Head of caudate nucleus (tissue), 42 donors: ENCODE data around the gene SYCP3.

Experiments used
- DNase-seq, 42 donors: peaks; one replicate each; pipeline versions ENCODE4 v3.0.0 to v3.0.0-alpha.2; 2020 to 2021; ENCODE audit warnings: mixed read lengths in 7 of 42
- intact Hi-C: fragments of 100-400 bp; cut with DNase I; formaldehyde crosslinking; loops from one replicate; pipeline ENCODE4 v1.15.0; 2022

The SYCP3 gene

DNA sequence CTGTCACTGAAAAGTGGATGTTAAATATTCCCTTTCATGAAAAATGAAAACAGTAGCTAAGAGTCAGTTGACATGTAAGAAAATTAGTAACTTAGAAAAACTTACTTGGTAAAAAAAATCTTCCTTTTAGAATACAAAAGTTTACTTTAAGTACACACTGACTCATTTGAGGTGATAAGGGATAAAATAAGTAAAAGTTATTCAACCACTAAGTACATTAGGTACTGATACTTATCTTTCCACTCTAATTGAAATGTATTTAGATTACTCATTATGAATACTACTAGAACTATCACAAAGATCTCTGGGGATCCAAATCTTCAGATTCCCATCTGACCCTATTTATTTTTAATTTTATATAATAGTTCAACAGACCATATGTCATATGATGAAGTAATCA lies 12.2 kb downstream of the SYCP3 start:
- intact Hi-C loops = no loop called here

DNA sequence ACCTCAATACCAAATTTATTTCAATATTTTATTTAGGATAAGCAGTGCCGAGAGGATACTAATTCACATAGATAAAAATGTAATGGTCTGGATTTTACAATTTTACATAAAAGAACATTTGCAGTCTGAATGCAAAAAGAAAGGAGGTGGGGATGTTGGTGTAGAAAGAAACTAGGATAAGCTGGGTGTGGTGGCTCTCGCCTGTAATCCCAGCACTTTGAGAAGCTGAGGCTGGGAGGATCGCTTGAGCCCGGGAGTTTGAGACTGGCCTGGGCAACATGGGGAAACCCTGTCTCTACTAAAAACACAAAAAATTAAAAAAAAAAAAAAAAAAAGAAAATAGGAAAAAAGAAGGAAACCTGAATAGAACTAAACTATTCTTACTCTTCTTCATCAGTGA lies 16.9 kb downstream of the SYCP3 start:
- no peak for DNase-seq
- intact Hi-C loops = no loop called here

More for the DNA sequence above, 12.2 kb downstream of the SYCP3 start:
- no peak for DNase-seq

DNA sequence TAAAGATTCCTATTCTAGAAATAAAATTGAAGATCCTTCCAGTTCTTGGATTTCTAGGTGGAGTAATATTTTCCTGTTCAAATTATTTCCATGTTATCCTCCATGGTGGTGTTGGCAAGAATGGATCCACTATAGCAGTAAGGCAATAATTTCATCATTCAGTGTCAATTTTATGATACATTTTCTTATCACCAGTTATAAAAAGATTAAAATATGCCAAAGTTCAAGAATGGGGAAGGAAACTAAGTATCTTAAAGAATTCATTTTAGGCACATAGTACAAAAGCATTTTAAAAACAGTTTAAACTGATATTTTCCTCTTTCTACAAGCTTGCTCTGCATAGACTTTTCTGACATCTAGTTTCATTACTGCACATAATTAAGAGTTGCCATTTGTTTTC lies 19.1 kb downstream of the SYCP3 start:
- no peak for DNase-seq
- intact Hi-C loops = no loop called here

DNA sequence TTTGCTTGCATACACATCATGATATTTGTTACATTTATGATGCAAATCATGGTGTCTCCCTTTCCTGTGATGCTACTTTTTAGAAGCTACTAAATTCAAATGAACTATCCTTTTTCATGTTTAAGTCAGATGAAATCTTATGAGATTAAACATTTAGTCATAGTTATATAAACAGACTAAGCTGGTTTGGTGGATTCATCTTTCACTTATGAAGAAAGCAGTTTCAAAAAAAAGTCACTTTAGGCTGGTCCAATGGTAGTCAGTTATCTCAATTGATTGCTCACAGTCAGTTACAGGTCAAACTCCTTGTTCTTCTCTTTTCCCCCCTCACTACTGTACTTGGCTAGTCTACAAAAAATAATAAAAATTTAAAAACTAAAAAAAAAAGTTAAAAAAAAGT lies 19.7 kb downstream of the SYCP3 start:
- intact Hi-C loops = no loop called here

DNA sequence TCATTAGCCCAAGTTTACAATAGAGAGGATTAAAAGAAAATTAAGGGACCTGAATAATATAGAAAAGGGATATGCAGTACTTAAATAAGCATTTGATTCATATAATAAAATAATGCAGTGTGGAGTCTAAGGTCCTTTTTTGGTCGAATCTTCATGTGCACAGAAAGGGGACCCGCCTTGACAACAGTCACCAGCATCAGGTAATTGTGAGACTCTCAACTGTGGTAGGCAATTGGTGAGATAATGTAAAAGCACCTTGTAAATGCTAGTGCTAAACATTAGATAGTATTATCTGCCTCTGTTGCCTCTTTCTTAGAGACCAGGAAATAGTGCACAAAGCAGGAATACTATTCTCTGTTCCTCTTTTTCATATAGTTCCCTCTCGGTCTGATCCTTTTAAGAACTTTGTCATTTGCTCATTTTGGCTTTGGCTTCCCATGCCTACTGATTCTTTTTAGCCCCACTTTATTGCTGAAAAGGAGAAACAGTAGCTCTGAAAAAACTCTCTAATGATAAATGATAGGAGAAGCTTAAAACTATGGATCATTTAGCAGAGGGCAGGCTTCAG lies 24.3 kb downstream of the SYCP3 start:
- DNase-seq = no peak
- intact Hi-C loops = no loop called here

More for the DNA sequence above, 19.7 kb downstream of the SYCP3 start:
- DNase-seq = no peak

DNA sequence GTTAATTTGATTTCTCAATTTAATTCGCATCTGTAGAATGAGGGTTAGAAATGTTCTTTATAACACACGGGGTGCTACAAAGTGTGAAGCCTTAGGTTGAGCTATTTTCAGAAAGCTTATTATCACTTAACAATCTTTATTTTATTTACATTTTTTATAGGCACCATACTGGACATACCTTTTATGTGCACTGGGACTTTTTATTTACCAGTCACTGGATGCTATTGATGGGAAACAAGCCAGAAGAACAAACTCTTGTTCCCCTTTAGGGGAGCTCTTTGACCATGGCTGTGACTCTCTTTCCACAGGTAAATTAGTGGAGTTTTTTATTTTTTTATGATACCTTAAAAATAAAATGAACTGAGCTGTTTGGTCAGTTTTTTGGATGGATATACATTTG lies 25.3 kb downstream of the SYCP3 start:
- no peak for DNase-seq
- intact Hi-C loops = no loop called here

DNA sequence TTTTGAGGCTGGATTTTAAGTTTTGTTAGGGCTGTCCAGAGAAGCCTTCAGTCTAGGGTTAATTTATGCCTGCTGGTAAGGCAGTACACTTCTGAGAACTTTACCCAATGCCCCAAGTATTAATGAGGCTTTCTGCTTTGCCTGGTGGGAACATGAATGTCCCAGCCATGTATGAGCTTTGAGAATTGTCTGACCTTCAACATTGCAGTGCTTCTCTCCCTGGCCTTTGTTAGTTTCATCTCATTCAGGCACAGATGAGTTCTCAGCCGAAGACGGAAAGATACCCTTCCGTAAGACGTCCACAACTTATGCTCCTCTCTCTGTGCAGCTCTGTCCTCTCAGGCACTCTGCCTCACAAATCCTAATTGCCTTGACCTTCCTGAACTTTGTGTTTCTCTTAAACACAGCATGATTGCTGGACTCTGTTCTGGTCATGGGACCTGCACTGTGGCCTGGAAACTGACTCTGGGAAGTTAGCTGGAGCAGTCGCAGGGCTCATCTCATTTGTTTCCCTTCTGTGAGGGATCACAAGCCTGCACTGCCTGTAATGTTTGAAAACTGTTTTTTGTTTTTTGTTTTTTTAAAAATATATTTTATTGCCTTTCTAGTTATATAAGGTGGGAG lies 26.1 kb downstream of the SYCP3 start:
- peak in 25 of 42 donors; percentile 3 to 62 (median 35) for DNase-seq
- intact Hi-C loops = no loop called here

DNA sequence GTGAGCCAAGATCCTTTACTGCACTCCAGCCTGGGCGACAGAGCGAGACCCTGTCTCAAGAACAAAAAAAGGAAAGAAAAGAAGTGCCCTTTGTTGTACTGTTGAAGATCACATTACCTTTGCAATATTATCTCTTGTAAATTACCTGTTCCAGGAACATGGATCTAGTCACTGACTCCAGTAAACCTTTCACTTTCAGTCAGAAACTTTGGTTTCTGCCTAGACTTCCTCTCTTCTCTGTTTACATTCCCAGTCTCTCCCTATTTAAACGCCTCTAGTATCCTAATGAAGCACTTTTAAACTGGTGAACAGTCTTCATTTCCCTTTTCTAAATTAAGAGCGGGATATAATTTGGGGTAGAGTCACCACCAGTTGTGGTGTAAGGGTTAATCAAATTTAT lies 29.0 kb downstream of the SYCP3 start:
- intact Hi-C loops = no loop called here
- no peak for DNase-seq

DNA sequence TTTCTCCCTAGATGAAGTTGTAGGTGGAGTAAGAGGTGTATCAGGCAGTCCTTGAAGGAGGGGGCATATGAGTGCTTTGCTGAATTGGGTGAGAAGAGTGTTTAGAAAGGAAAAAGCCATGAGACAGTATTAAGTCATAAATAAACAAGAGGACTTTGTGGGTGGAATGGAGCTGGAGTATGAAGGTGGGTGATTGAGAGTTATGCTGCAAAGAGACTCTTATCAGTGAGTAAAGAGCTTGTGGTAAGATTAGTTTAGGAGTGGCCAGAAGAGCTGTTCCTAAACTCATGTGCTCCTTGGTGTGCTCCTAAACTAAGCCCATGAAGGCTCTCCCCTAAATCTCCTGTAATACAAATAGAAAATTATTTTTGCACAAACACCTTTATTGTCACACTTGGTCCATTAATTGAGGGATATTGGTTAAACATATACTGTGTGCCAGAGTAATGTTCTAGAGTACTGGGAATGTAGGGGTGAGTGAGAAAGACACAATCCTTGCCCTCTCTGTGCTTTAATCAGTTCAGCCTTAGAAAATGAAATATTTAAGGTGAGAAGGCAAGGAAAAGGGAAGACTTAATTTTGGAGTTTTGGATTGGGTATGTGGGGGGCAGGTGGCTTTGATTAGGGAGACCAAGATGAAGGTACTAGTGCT lies 32.0 kb downstream of the SYCP3 start:
- intact Hi-C loops = no loop called here
- no peak for DNase-seq

DNA sequence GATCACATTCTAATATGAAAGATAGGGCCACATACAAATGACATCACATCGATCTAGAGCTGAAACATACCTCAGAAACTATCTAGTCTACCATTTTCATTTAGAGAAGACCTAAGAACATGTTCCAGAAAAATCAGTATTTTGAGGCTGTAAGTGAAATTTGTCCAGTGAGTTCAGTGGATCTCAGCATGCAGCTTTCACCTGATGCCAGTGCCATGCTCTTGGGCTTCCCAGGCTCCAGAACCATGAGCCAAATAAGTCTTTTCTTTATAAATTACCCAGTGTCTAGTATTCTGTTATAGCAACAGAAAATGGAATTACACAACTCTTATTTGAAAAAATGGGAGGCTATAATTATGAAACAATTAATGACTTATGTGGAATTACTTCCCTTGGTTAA lies 32.9 kb downstream of the SYCP3 start:
- no peak for DNase-seq
- intact Hi-C loops = no loop called here

DNA sequence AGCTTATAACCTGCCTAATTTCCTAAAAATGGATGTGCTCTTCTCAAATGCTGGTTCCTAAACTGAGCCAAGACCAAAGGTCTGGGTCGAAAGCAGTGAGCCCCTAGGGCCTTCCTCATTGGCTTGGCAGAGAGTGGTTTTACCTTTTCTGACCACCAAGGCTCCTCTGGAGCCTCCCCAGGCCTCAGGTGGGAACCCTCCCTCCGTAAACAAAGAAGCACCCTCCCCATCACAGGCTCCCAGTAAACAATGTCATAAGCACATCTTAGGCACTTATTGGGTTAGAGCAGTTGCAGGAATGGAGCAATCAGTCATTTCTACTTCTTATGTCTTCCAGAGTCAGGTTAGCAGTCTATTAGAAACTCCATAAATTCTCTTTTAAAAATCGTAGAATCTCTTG lies 35.8 kb downstream of the SYCP3 start:
- DNase-seq = no peak
- intact Hi-C loops = no loop called here

DNA sequence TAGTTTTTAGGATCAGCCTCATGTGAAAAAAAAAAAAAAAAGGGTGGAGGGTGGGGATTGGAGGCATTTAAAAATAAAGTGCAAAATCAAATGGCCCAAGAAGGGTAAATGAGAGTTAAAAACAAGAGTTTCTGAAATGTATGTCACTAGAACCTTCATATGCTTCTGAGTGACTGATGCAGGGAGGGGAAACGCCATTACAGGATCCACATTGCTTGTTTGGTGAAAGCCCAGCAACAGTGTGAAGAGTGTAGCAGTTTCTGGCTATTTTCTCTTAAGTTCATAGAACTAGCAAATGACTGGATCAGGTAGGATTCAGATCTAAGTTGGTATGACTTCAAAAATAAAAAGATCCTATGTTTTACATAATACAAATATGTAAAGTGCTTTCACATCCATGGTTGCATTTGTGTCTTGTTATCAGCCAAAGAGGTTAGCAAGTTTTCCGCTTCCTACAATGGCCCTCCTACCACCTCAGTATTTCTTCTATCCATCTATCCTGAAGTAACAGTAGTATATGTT lies 38.9 kb downstream of the SYCP3 start:
- no peak for DNase-seq
- intact Hi-C loops = no loop called here

DNA sequence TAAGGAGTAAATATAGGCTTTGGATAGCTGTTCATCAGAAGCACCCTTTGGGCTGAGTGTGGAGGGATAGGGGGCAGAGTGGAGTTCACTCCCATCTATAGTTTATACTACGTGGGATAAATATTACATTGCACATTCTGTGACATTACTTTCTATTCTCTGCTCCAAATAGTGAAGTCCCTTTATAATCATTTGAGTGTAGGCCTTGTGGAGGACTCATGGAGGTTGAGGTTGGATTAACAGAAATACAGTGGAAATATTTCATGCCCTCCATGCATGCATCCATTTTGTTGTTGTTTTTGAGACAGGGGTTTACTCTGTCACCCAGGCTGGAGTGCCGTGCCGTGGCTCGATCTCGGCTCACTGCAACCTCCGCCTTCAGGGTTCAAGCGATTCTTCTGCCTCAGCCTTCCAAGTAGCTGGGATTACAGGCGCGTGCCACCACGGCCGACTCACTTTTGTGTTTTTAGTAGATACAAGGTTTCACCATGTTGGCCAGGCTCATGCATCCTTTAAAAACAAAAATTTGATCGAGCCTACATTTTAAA lies 40.4 kb downstream of the SYCP3 start:
- peak in 19 of 42 donors; percentile 19 to 65 (median 32) for DNase-seq
- intact Hi-C loops = no loop called here

DNA sequence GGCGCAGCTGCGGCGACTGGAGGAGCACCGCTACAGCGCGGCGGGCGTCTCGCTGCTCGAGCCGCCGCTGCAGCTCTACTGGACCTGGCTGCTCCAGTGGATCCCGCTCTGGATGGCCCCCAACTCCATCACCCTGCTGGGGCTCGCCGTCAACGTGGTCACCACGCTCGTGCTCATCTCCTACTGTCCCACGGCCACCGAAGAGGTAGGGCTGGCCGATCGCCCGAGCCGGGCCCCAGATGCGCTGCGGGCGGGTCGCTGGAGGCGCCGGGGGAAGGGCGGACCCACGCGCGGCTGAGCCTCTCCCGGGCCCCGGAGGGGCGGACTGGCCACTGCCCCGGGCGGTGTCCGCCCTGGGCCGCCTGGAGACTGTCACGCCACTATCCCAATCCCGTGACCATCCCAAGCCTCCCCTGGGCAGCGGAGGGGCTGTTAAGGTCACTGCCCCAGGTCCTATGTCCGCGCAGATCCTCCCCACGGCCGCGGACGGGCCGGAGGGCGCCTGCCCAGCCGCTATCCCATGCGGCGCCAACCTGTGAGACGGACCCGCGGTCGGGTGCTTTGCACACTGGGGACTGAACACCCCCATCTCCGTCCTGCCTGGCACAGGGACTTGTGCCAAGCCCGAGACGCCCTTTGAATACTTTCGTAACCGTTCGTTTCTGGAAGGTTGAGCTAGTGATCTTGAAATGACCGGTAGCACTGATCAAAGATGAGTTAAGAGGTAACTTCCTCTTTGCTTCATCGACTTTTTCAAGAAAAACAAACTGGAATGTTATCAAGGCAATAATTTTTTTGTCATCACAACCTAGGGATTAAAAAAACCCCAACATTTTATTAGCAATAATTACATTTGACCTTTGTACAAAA lies 41.1 kb downstream of the SYCP3 start:
- intact Hi-C loops = no loop called here

DNA sequence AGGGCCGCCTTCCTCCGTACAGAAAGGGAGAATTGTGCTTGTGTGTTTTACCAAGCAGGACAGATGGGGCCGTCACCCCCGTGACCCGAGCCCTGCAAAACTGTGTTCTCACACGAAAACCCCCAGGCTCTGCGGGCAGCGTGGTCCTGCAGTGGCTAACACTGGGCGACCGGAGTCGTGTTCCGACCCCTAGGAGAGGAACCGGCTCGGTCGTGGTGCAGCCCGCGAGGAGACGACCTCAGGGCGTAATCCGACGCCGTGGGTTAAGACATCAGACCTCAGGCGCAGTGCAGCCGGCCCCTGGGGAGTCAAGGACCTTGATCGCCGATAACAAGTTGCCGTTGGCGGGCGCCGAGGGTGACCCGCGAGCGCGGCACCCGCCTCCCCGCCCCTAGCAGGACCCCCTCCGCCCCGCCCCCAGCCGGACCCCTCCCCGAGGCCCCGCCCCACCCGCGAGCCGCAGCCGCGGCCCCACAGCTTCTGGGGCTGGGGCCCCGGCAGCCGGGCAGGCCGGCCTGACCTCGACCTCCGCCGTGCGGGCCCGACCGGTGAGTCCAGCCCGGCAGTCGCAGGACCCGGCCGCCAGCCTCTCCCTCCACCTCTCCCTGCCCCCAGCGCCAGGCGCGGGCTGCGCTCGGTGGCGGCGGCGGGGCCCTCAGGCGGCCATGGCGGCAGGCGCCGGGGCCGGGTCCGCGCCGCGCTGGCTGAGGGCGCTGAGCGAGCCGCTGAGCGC lies 41.9 kb downstream of the SYCP3 start, which contains the start of gene CHPT1:
CHPT1 (plus strand) TSS at position 444 of the 733 bp plus-strand sequence; CDS start at position 666, 222 bp downstream.
- peak; percentile 29 to 84 (median 68) for DNase-seq
- intact Hi-C loops = no loop called here

More for the DNA sequence above, 41.1 kb downstream of the SYCP3 start:
- peak in 41 of 42 donors; percentile 26 to 76 (median 49) for DNase-seq

DNA sequence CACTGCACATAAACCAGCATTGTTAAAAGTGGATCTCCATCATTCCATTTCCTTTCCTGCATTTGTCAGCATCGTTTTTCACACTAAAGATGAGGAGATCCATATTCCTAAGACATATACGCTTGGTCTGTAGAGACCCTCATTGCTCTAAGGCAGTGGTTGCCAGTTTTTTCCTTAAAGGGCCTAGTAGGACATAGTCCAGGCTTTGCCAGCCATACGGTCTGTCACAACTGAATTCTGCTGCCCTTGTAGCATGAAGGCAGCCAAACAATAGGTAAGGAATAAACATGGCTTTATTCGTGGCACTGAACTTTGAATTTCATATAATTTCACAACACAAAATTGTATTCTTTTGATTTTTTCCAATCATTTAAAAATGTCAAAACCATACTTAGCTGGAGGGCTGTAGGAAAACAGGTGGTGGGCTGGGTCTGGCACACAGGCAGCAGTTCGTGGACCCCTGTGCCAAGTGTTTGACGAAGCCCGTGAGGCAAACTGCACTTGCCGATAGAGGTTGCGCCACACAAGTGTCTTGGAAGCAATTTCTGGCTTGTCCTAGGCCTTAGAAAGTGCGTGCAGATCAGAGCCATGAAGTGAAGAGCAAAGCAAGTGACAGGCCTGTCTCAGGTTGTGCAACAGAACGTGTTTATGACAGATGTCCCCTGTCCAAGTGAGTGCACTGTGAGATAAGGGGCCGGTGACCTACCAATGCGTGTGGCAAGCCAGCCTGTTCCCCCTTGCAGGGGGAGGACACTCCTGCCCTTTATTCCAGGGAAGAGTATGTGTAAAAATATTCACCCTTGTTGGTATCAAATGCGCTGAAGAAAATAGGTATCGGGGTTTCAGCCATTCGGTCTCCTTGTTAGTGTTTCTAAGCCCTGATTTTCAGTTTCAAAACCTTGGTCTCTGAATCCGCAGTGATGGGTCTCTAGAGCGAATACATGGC lies 42.7 kb downstream of the SYCP3 start:
- DNase-seq = peak in 36 of 42 donors; percentile 10 to 77 (median 38)
- intact Hi-C loops = no loop called here

DNA sequence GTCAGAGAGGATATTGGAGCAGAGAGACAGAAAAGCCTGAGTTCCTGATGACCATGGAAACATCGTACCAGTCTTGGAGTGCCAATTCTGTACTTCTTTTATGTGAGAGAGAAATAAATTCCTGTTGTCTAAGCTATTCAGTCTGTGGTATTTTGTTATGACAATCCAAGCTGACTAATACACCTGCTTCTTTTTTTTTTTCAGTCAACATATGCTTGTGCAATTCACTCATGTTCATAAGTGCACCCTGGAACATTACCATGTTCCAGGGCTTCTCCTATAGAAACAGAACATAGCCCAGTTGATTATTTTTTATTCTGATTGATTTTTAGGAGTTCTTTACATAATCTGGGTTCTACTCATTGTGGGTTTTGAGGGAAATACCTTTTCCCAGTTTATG lies 43.6 kb downstream of the SYCP3 start:
- DNase-seq = no peak
- intact Hi-C loops = no loop called here
